Ectodermal cell (in vitro differentiated cells): ENCODE results near the gene SERINC5. TPM values are rescaled to one million over a fixed set of nuclear protein-coding genes. Genes with fewer than 3 reads are reported as not detected.
"Not testable (repeated sequence)": the region's sequence is repeated elsewhere in the genome, so short reads cannot be mapped to it uniquely, and the experiment has no call there.

Source experiments
- H3K27ac ChIP-seq: 2 replicates; pipeline ENCODE4 v1.7.0; 2013; ENCODE audit warnings: mild to moderate bottlenecking, low read depth, low read length; ENCODE audit not compliant: insufficient read depth, poor library complexity, severe bottlenecking
- H3K27me3 ChIP-seq: 2 replicates; pipeline ENCODE4 v1.7.0; 2013; ENCODE audit warnings: mild to moderate bottlenecking, low read length; ENCODE audit not compliant: insufficient read depth, control insufficient read depth, poor library complexity, severe bottlenecking
- H3K36me3 ChIP-seq: one replicate; pipeline ENCODE4 v1.7.0; 2013; ENCODE audit warnings: low read length; ENCODE audit not compliant: control insufficient read depth, insufficient read depth
- H3K4me1 ChIP-seq: one replicate; pipeline ENCODE4 v1.7.0; 2013; ENCODE audit warnings: low read length; ENCODE audit not compliant: control insufficient read depth, insufficient read depth
- H3K4me3 ChIP-seq: 2 replicates; pipeline ENCODE4 v1.7.0; 2013; ENCODE audit warnings: low read depth, low read length, control low read depth; ENCODE audit not compliant: insufficient read depth
- H3K9me3 ChIP-seq: 2 replicates; pipeline ENCODE4 v1.7.0; 2013; ENCODE audit warnings: mild to moderate bottlenecking, low read length, moderate library complexity; ENCODE audit not compliant: control insufficient read depth
- WGBS, 2 experiments: methylation state at CpG; one replicate each; pipeline ENCODE4 v1.1.7; 2013; ENCODE audit warnings: missing lambda C conversion rate in 2 of 2; 5-methylcytosine and 5-hydroxymethylcytosine counted together
- polyA plus RNA-seq, 4 experiments: library from polyadenylated mRNA; stranded (reverse); fragments of 50-300 nt; gene quantifications; one replicate each; pipeline ENCODE4 v1.2.3, GENCODE V29; 2013

The SERINC5 gene
- polyA plus RNA-seq (2013, experiment 1 of 4), result 67.1 TPM
- polyA plus RNA-seq (2013, experiment 2 of 4), result 96.2 TPM
- polyA plus RNA-seq (2013, experiment 3 of 4), result 53.1 TPM
- polyA plus RNA-seq (2013, experiment 4 of 4), result 70.1 TPM

- Histone ChIP-seq H3K27me3 (no peaks in the 10 kb centered on the region), H3K4me3 (peak within 1 kb of the TSS; percentile 89), H3K36me3 (no peaks in the 10 kb centered on the region), H3K9me3 (no peaks in the 10 kb centered on the region), H3K4me1 (peaks cover 19% of the 10 kb centered on the region), H3K27ac (peak within 1 kb of the TSS; percentile 85)
- 0% methylated on average over 87 of the region's 87 CpGs for WGBS, 2 experiments
Measured at GRCh38 chr5:80255811-80256712, at the start of gene SERINC5. Gene SERINC5, minus strand, starts transcription at chr5:80256048. Its CDS starts 126 bp downstream, at chr5:80255922.

- H3K36me3 ChIP-seq, result no peaks in the 10 kb centered on the region
- WGBS, 2 experiments, result 95 to 97% methylated on average over 11 of the region's 11 CpGs
- no peaks in the 10 kb centered on the region for H3K27me3 ChIP-seq
- H3K27ac ChIP-seq, result no peak overlapping the region
- no peaks in the 10 kb centered on the region for H3K9me3 ChIP-seq
- no peak overlapping the region for H3K4me3 ChIP-seq
- H3K4me1 ChIP-seq, result no peaks in the 10 kb centered on the region
Measured at GRCh38 chr5:80302636-80303035, 46.8 kb upstream of the SERINC5 start.

GRCh38 chr5:80301342-80301741 is 45.5 kb upstream of the SERINC5 start:
- H3K4me1 ChIP-seq, H3K27me3 ChIP-seq, H3K27ac ChIP-seq, H3K4me3 ChIP-seq, H3K9me3 ChIP-seq, H3K36me3 ChIP-seq: not testable (repeated sequence)
- WGBS, 2 experiments, result 91 to 98% methylated on average over 10 to 29 of the region's 34 CpGs

GRCh38 chr5:80300796-80301195 is 44.9 kb upstream of the SERINC5 start:
- H3K4me1 ChIP-seq, H3K4me3 ChIP-seq, H3K27ac ChIP-seq, H3K36me3 ChIP-seq, H3K9me3 ChIP-seq, H3K27me3 ChIP-seq: not testable (repeated sequence)
- 95 to 96% methylated on average over 17 to 22 of the region's 27 CpGs for WGBS, 2 experiments

GRCh38 chr5:80300125-80300524 is 44.3 kb upstream of the SERINC5 start:
- no peaks in the 10 kb centered on the region for H3K27me3 ChIP-seq
- H3K27ac ChIP-seq, result no peak overlapping the region
- H3K4me1 ChIP-seq, result no peaks in the 10 kb centered on the region
- H3K4me3 ChIP-seq, result no peak overlapping the region
- 75 to 79% methylated on average over 8 of the region's 8 CpGs for WGBS, 2 experiments
- no peaks in the 10 kb centered on the region for H3K9me3 ChIP-seq
- H3K36me3 ChIP-seq, result no peaks in the 10 kb centered on the region

GRCh38 chr5:80299601-80300000 is 43.8 kb upstream of the SERINC5 start:
- H3K27me3 ChIP-seq, result no peaks in the 10 kb centered on the region
- 92 to 95% methylated on average over 8 of the region's 8 CpGs for WGBS, 2 experiments
- no peaks in the 10 kb centered on the region for H3K36me3 ChIP-seq
- no peak overlapping the region for H3K27ac ChIP-seq
- no peaks in the 10 kb centered on the region for H3K4me1 ChIP-seq
- H3K4me3 ChIP-seq, result no peak overlapping the region
- H3K9me3 ChIP-seq, result no peaks in the 10 kb centered on the region

- no peaks in the 10 kb centered on the region for H3K4me1 ChIP-seq
- no peaks in the 10 kb centered on the region for H3K27me3 ChIP-seq
- no peak overlapping the region for H3K4me3 ChIP-seq
- 93 to 94% methylated on average over 6 of the region's 6 CpGs for WGBS, 2 experiments
- H3K27ac ChIP-seq, result no peak overlapping the region
- no peaks in the 10 kb centered on the region for H3K36me3 ChIP-seq
- H3K9me3 ChIP-seq, result no peaks in the 10 kb centered on the region
Measured at GRCh38 chr5:80296121-80296520, 40.3 kb upstream of the SERINC5 start.

GRCh38 chr5:80291761-80292160 is 35.9 kb upstream of the SERINC5 start:
- WGBS, 2 experiments, result 85 to 94% methylated on average over 8 of the region's 8 CpGs
- Histone ChIP-seq H3K9me3 (no peaks in the 10 kb centered on the region), H3K4me3 (no peak overlapping the region), H3K4me1 (no peaks in the 10 kb centered on the region), H3K27me3 (no peaks in the 10 kb centered on the region), H3K27ac (no peak overlapping the region), H3K36me3 (no peaks in the 10 kb centered on the region)

GRCh38 chr5:80289320-80289719 is 33.5 kb upstream of the SERINC5 start:
- 92 to 93% methylated on average over 2 of the region's 2 CpGs for WGBS, 2 experiments
- H3K4me3 ChIP-seq, result no peak overlapping the region
- H3K27ac ChIP-seq, result no peak overlapping the region
- no peaks in the 10 kb centered on the region for H3K4me1 ChIP-seq
- no peaks in the 10 kb centered on the region for H3K9me3 ChIP-seq
- H3K36me3 ChIP-seq, result no peaks in the 10 kb centered on the region
- H3K27me3 ChIP-seq, result no peaks in the 10 kb centered on the region

GRCh38 chr5:80288177-80288576 is 32.3 kb upstream of the SERINC5 start:
- Histone ChIP-seq H3K9me3 (no peaks in the 10 kb centered on the region), H3K36me3 (no peaks in the 10 kb centered on the region), H3K27me3 (no peaks in the 10 kb centered on the region), H3K4me1 (no peaks in the 10 kb centered on the region), H3K27ac (no peak overlapping the region), H3K4me3 (no peak overlapping the region)
- 70 to 77% methylated on average over 2 of the region's 2 CpGs for WGBS, 2 experiments
